ENCODE measurements around the gene SURF1. TPM values are rescaled to one million over a fixed set of nuclear protein-coding genes. Genes with fewer than 3 reads are reported as not detected.

SURF1 gene
- total RNA-seq, 1 donor from 2014 or later = 30.0 TPM

- Mint-ChIP-seq H3K4me3 (peak within 1 kb of the TSS; percentile 97), H3K9me3 (no peaks in the 10 kb centered on the region), H3K4me1 (peaks cover 22% of the 10 kb centered on the region), H3K36me3 (no peaks in the 10 kb centered on the region), H3K27ac (peak within 1 kb of the TSS; percentile 99), H3K27me3 (ENCODE audit: low read depth) (no peaks in the 10 kb centered on the region)
- DNase-seq (ENCODE audit: low spot score in 2 of 2, unreplicated experiment in 2 of 2) = peak; percentile 91 to 98
- TF ChIP-seq, protein P1, sequence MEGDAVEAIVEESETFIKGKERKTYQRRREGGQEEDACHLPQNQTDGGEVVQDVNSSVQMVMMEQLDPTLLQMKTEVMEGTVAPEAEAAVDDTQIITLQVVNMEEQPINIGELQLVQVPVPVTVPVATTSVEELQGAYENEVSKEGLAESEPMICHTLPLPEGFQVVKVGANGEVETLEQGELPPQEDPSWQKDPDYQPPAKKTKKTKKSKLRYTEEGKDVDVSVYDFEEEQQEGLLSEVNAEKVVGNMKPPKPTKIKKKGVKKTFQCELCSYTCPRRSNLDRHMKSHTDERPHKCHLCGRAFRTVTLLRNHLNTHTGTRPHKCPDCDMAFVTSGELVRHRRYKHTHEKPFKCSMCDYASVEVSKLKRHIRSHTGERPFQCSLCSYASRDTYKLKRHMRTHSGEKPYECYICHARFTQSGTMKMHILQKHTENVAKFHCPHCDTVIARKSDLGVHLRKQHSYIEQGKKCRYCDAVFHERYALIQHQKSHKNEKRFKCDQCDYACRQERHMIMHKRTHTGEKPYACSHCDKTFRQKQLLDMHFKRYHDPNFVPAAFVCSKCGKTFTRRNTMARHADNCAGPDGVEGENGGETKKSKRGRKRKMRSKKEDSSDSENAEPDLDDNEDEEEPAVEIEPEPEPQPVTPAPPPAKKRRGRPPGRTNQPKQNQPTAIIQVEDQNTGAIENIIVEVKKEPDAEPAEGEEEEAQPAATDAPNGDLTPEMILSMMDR (IDR thresholded peaks at IDR 0.05; ENCODE audit: unreplicated experiment) = no peak
Observed at GRCh38 chr9:133375724-133376654, 19.7 kb upstream of the SURF1 start, which contains the start of the genes STKLD1 and SURF4. TSS of gene STKLD1 (plus strand) at chr9:133376366. CDS start at chr9:133376474, 108 bp downstream. TSS of gene SURF4 (minus strand) at chr9:133376060. CDS start at chr9:133375969, 91 bp downstream.

GRCh38 chr9:133375116-133375723 lies 18.9 kb upstream of the SURF1 start:
- peaks cover 22% of the 10 kb centered on the region for H3K4me1 Mint-ChIP-seq
- peaks cover 2% of the 10 kb centered on the region for H3K36me3 Mint-ChIP-seq
- peak overlapping the region; percentile 99 for H3K27ac Mint-ChIP-seq
- TF ChIP-seq, protein P1 (IDR thresholded peaks at IDR 0.05; ENCODE audit: unreplicated experiment) = no peak
- no peaks in the 10 kb centered on the region for H3K9me3 Mint-ChIP-seq
- peak overlapping the region; percentile 97 for H3K4me3 Mint-ChIP-seq
- no peaks in the 10 kb centered on the region for H3K27me3 Mint-ChIP-seq (ENCODE audit: low read depth)
- peak in 1 of 2 experiments; percentile 67 for DNase-seq (ENCODE audit: low spot score in 2 of 2, unreplicated experiment in 2 of 2)

DNA sequence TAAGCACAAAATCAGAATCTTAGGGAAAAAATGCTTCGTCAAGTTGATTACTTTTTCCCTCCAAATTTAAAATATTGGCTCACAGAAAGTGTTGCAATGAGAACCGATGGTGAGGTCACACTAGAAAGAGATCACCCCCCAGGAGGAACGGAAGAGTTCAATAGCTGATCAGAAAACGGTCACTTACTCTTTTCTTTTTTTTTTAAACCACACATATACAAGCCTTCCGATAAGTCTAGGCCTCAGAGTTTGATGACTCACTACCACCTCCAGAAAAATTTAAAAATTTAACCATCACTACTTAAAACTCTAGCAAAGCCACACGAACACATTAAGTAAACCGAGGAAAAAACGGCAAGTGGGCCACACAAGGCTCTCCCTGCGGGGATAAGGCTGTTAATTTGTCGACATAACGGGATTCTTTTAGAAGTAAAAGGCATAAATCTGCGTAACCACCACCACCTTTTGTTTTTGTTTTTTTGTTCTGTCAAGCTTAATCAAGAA lies 18.4 kb upstream of the SURF1 start:
- DNase-seq (ENCODE audit: low spot score in 2 of 2, unreplicated experiment in 2 of 2) = no peak
- H3K9me3 Mint-ChIP-seq = no peaks in the 10 kb centered on the region
- H3K4me3 Mint-ChIP-seq = peak overlapping the region; percentile 97
- peaks cover 22% of the 10 kb centered on the region for H3K4me1 Mint-ChIP-seq
- H3K27ac Mint-ChIP-seq = peak overlapping the region; percentile 99
- peaks cover 2% of the 10 kb centered on the region for H3K36me3 Mint-ChIP-seq
- TF ChIP-seq, protein P1 (IDR thresholded peaks at IDR 0.05; ENCODE audit: unreplicated experiment) = no peak
- no peaks in the 10 kb centered on the region for H3K27me3 Mint-ChIP-seq (ENCODE audit: low read depth)

GRCh38 chr9:133372144-133372543 lies 15.9 kb upstream of the SURF1 start:
- Mint-ChIP-seq H3K4me3 (no peak overlapping the region), H3K9me3 (no peaks in the 10 kb centered on the region), H3K27ac (no peak overlapping the region), H3K4me1 (peaks cover 23% of the 10 kb centered on the region), H3K27me3 (ENCODE audit: low read depth) (no peaks in the 10 kb centered on the region), H3K36me3 (peaks cover 2% of the 10 kb centered on the region)
- DNase-seq (ENCODE audit: low spot score in 2 of 2, unreplicated experiment in 2 of 2) = no peak
- TF ChIP-seq, protein P1 (IDR thresholded peaks at IDR 0.05; ENCODE audit: unreplicated experiment) = no peak

- no peak overlapping the region for H3K27ac Mint-ChIP-seq
- no peaks in the 10 kb centered on the region for H3K27me3 Mint-ChIP-seq (ENCODE audit: low read depth)
- H3K4me3 Mint-ChIP-seq = no peak overlapping the region
- H3K36me3 Mint-ChIP-seq = peaks cover 2% of the 10 kb centered on the region
- DNase-seq (ENCODE audit: low spot score in 2 of 2, unreplicated experiment in 2 of 2) = no peak
- TF ChIP-seq, protein P1 (IDR thresholded peaks at IDR 0.05; ENCODE audit: unreplicated experiment) = no peak
- H3K9me3 Mint-ChIP-seq = no peaks in the 10 kb centered on the region
- peaks cover 23% of the 10 kb centered on the region for H3K4me1 Mint-ChIP-seq
Observed at GRCh38 chr9:133371261-133371711, 15.0 kb upstream of the SURF1 start.

All from mesothelial cell of epicardium (in vitro differentiated cells).